DMS114 treated with DMSO at 0.1 percent for 48 hours (cell line): ENCODE measurements around the gene SLC37A3.
"Not testable (repeated sequence)": the region's sequence is repeated elsewhere in the genome, so short reads cannot be mapped to it uniquely, and the experiment has no call there.

Source experiments
- DNase-seq: peaks from one replicate; lab custom pipeline; 2025; ENCODE audit not compliant: unreplicated experiment; lab: John Stamatoyannopoulos, UW

Gene SLC37A3

GRCh38 chr7:140397784-140398750 lies at the start of gene SLC37A3:
SLC37A3 (minus strand) TSS chr7:140398530; CDS start chr7:140382526, 16,004 bp downstream.
- peak; percentile 44 for DNase-seq

- no peak for DNase-seq
Measured at GRCh38 chr7:140447841-140448240, 49.5 kb upstream of the SLC37A3 start.

- DNase-seq, result no peak
Measured at GRCh38 chr7:140446467-140446866, 48.1 kb upstream of the SLC37A3 start.

- no peak for DNase-seq
Measured at GRCh38 chr7:140441519-140441918, 43.2 kb upstream of the SLC37A3 start.

GRCh38 chr7:140440593-140440992 lies 42.3 kb upstream of the SLC37A3 start:
- DNase-seq, result no peak

- no peak for DNase-seq
Measured at GRCh38 chr7:140439359-140439758, 41.0 kb upstream of the SLC37A3 start.

GRCh38 chr7:140435252-140435895 lies 37.0 kb upstream of the SLC37A3 start:
- no peak for DNase-seq

- no peak for DNase-seq
Measured at GRCh38 chr7:140433396-140433795, 35.1 kb upstream of the SLC37A3 start.

GRCh38 chr7:140426130-140426529 lies 27.8 kb upstream of the SLC37A3 start:
- DNase-seq, result no peak

- DNase-seq, result no peak
Measured at GRCh38 chr7:140425718-140426117, 27.4 kb upstream of the SLC37A3 start.

GRCh38 chr7:140423501-140423900 lies 25.2 kb upstream of the SLC37A3 start:
- DNase-seq, result no peak

- DNase-seq, result no peak
Measured at GRCh38 chr7:140421521-140421920, 23.2 kb upstream of the SLC37A3 start.

GRCh38 chr7:140418653-140419052 lies 20.3 kb upstream of the SLC37A3 start:
- DNase-seq, result no peak

- not testable (repeated sequence) for DNase-seq
Measured at GRCh38 chr7:140418156-140418472, 19.8 kb upstream of the SLC37A3 start.

- no peak for DNase-seq
Measured at GRCh38 chr7:140417456-140418155, 19.3 kb upstream of the SLC37A3 start.

GRCh38 chr7:140416560-140416959 lies 18.2 kb upstream of the SLC37A3 start:
- DNase-seq, result no peak

GRCh38 chr7:140415816-140416215 lies 17.5 kb upstream of the SLC37A3 start:
- DNase-seq, result not testable (repeated sequence)

GRCh38 chr7:140415361-140415760 lies 17.0 kb upstream of the SLC37A3 start:
- DNase-seq, result no peak

- no peak for DNase-seq
Measured at GRCh38 chr7:140404565-140405065, 6.3 kb upstream of the SLC37A3 start.

- no peak for DNase-seq
Measured at GRCh38 chr7:140403878-140404564, 5.7 kb upstream of the SLC37A3 start, which contains the start of gene RAB19. RAB19 (plus strand) TSS chr7:140404058; CDS start chr7:140407647, 3,589 bp downstream.
